Measurements from ENCODE around the gene MKRN1.
"Not testable (repeated sequence)": the region's sequence is repeated elsewhere in the genome, so short reads cannot be mapped to it uniquely, and the experiment has no call there.

The MKRN1 gene

GRCh38 chr7:140456551-140457051 lies 22.7 kb downstream of the MKRN1 start:
- TF ChIP-seq, protein P1, sequence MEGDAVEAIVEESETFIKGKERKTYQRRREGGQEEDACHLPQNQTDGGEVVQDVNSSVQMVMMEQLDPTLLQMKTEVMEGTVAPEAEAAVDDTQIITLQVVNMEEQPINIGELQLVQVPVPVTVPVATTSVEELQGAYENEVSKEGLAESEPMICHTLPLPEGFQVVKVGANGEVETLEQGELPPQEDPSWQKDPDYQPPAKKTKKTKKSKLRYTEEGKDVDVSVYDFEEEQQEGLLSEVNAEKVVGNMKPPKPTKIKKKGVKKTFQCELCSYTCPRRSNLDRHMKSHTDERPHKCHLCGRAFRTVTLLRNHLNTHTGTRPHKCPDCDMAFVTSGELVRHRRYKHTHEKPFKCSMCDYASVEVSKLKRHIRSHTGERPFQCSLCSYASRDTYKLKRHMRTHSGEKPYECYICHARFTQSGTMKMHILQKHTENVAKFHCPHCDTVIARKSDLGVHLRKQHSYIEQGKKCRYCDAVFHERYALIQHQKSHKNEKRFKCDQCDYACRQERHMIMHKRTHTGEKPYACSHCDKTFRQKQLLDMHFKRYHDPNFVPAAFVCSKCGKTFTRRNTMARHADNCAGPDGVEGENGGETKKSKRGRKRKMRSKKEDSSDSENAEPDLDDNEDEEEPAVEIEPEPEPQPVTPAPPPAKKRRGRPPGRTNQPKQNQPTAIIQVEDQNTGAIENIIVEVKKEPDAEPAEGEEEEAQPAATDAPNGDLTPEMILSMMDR (IDR thresholded peaks at IDR 0.05; ENCODE audit: low read depth, low read length) = no peak
- H3K4me3 ChIP-seq (ENCODE audit: low read depth, low read length) = no peak overlapping the region

GRCh38 chr7:140455743-140456142 lies 23.6 kb downstream of the MKRN1 start:
- TF ChIP-seq, protein P1 (IDR thresholded peaks at IDR 0.05; ENCODE audit: low read depth, low read length) = no peak

GRCh38 chr7:140454657-140455015 lies 24.7 kb downstream of the MKRN1 start:
- H3K4me3 ChIP-seq (ENCODE audit: low read depth, low read length) = no peak overlapping the region
- TF ChIP-seq, protein P1 (IDR thresholded peaks at IDR 0.05; ENCODE audit: low read depth, low read length) = no peak

More at GRCh38 chr7:140455743-140456142, 23.6 kb downstream of the MKRN1 start:
- H3K4me3 ChIP-seq (ENCODE audit: low read depth, low read length) = no peak overlapping the region

DNA sequence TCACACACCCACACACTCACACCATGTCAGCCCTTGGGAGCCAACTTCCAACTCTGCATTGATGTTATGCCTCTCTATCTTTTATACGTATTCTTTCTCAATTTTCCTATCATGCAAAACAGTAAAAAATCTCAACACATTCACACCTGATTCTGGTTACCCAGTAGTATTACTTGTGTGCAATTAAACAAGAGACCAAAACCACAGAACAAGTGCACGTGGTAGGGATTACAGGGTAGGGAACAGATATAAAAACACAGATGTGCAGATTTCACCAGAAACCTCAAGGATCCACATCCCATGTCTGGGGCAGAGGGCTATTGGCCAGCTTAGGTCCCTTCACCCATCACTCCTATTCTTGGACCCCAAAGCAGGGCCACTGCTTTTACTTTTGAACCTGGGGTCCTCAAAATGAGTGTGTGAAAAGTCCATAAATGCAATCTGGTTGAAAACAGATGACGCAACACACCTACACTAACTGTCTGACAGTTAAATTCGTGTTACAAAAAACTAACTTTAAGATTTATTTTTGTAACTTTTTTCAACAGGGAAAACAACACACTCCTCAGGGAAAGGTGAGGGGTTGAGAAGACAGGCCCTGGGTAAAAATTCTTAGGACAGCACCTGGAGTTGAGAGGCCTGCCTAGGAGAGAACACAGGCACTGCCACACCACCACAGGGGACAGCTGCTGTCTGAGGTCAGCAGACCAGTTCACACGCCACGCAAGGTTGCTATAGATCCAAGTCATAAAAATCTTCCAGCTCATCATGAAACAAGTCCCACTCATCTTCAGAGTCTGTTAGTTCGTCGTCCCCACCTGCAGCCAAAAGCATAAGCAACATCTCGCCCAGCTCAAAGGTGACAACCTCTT lies 25.3 kb downstream of the MKRN1 start:
- not testable (repeated sequence) for H3K4me3 ChIP-seq (ENCODE audit: low read depth, low read length)

- no peak overlapping the region for H3K4me3 ChIP-seq (ENCODE audit: low read depth, low read length)
Observed at GRCh38 chr7:140453273-140453672, 26.0 kb downstream of the MKRN1 start.

GRCh38 chr7:140451716-140452115 lies 27.6 kb downstream of the MKRN1 start:
- no peak overlapping the region for H3K4me3 ChIP-seq (ENCODE audit: low read depth, low read length)
- TF ChIP-seq, protein P1 (IDR thresholded peaks at IDR 0.05; ENCODE audit: low read depth, low read length) = no peak

More at GRCh38 chr7:140453273-140453672, 26.0 kb downstream of the MKRN1 start:
- TF ChIP-seq, protein P1 (IDR thresholded peaks at IDR 0.05; ENCODE audit: low read depth, low read length) = no peak

GRCh38 chr7:140448781-140449480 lies 30.4 kb downstream of the MKRN1 start:
- TF ChIP-seq, protein P1 (IDR thresholded peaks at IDR 0.05; ENCODE audit: low read depth, low read length) = no peak
- no peak overlapping the region for H3K4me3 ChIP-seq (ENCODE audit: low read depth, low read length)

All from WI38 (cell line).